Hepatic stellate cell (primary cell): ENCODE data around the gene OGFR.

Experiments
- DNase-seq: peaks from one replicate; pipeline ENCODE4 v3.0.0; 2011; ENCODE audit warnings: low spot score

The OGFR gene

DNA sequence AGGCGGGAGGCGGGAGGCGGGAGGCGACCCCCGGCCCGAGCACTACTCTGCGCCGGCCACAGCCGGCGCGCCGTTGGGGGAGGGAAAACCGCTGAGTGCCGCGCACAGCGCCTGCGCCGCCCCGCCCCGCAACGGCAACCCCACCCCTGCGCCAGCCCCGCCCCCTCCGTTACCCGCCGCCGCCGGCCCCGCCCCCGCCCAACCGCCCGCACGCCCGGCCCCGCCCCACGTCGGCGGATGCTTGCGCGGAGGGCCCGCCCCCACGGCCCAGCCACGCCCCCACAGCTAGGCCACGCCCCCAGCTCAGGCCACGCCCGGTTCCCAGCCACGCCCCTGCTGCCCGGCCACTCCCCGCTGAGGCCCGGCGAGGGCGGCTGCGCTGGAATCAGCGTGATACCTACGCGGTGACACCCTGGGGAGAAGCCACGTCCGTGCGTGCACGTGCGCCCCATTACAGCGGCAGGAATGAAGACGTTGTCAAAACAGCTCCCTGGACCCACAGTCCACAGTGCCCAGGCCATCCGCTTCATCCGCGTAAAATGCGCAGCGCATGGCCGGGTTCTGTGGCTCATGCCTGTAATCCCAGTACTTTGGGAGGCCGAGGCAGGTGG lies 57.2 kb downstream of the OGFR start, which contains the start of gene TCFL5:
TCFL5 (minus strand) TSS at position 97 of the 611 bp plus-strand sequence. CDS start 152 bp downstream, outside the sequence.
- peak; percentile 84 for DNase-seq
